Small intestine (tissue), 7 donors: Measurements from ENCODE around the gene HTRA2. TPM values are rescaled to one million over a fixed set of nuclear protein-coding genes. Genes with fewer than 3 reads are reported as not detected.

Source experiments
- DNase-seq, 2 donors: peaks; one replicate each; pipeline versions ENCODE4 v3.0.0 to v3.0.0-alpha.2; 2013
- FAIRE-seq: peaks from 2 replicates; lab custom pipeline; 2012; peaks lifted over from hg19 to GRCh38; lab: Jason Lieb, UNC
- H3K27ac ChIP-seq, 3 donors: one replicate each; pipeline ENCODE4 v1.5.1; 2013; ENCODE audit warnings: low read length in 2 of 3, mild to moderate bottlenecking in 2 of 3, control low read depth in 1 of 3, inconsistent platforms in 1 of 3, low read depth in 1 of 3, moderate library complexity in 1 of 3
- H3K27me3 ChIP-seq, 3 donors: one replicate each; pipeline ENCODE4 v1.6.1; 2013; ENCODE audit warnings: low read length in 3 of 3, inconsistent platforms in 1 of 3; ENCODE audit not compliant: control insufficient read depth in 3 of 3, insufficient read depth in 3 of 3
- H3K36me3 ChIP-seq, 3 donors: one replicate each; pipeline ENCODE4 v1.6.1; 2013; ENCODE audit warnings: low read length in 3 of 3, inconsistent platforms in 1 of 3, low read depth in 1 of 3, mild to moderate bottlenecking in 1 of 3, moderate library complexity in 1 of 3; ENCODE audit not compliant: control insufficient read depth in 3 of 3, insufficient read depth in 2 of 3
- H3K4me1 ChIP-seq, 3 donors: one replicate each; pipeline ENCODE4 v1.6.1; 2013; ENCODE audit warnings: low read length in 2 of 3, inconsistent platforms in 1 of 3, low read depth in 1 of 3, mild to moderate bottlenecking in 1 of 3, moderate library complexity in 1 of 3; ENCODE audit not compliant: control insufficient read depth in 3 of 3, insufficient read depth in 2 of 3
- H3K4me3 ChIP-seq, 3 donors: one replicate each; pipeline ENCODE4 v1.5.1; 2013; ENCODE audit warnings: low read length in 3 of 3, control low read depth in 1 of 3, inconsistent platforms in 1 of 3, low read depth in 1 of 3, mild to moderate bottlenecking in 1 of 3, moderate library complexity in 1 of 3
- H3K9me3 ChIP-seq, 2 donors: one replicate each; pipeline ENCODE4 v1.6.1; 2013; ENCODE audit warnings: low read depth in 1 of 2, low read length in 1 of 2; ENCODE audit not compliant: control insufficient read depth in 2 of 2, insufficient read depth in 1 of 2
- WGBS, 3 donors: extraction: QIAGEN DNeasy Blood & Tissue Kit; methylation state at CpG; one replicate each; pipeline ENCODE4 v1.1.7; 2013; 5-methylcytosine and 5-hydroxymethylcytosine counted together
- polyA plus RNA-seq, 4 donors: library from polyadenylated mRNA; stranded (reverse) in 3 of 4; unstranded in 1 of 4; fragments of 200-250 nt in 3 of 4; fragments of 120-200 nt in 1 of 4; gene quantifications; one replicate each; pipeline versions ENCODE4 v1.2.1 to v1.2.3, GENCODE V29; 2013
- donor health status: healthy with polysubstance abuse.
- donor health status: control.
- donor health status: control.
- donor health status: Bipolar disorder and iron deficiency.
- donor health status: healthy.

HTRA2 gene
- polyA plus RNA-seq, 4 donors: 20.4 to 42.3 (median 28.1) TPM

- DNase-seq (peak; percentile 72 to 84), FAIRE-seq (no peak)
- no peaks in the 10 kb centered on the region for H3K36me3 ChIP-seq
- H3K4me1 ChIP-seq: peaks cover 0 to 18% (median 3%) of the 10 kb centered on the region in 3 donors
- no peaks in the 10 kb centered on the region for H3K9me3 ChIP-seq
- peak overlapping the region; percentile 19 to 55 (median 42) for H3K4me3 ChIP-seq
- H3K27me3 ChIP-seq: peaks cover 0 to 58% (median 3%) of the 10 kb centered on the region in 3 donors
- H3K27ac ChIP-seq: no peak overlapping the region
- WGBS, 3 donors: 0 to 5% (median 4%) methylated on average over 70 to 85 of the region's 85 CpGs
Observed at GRCh38 chr2:74548900-74549826, 19.4 kb downstream of the HTRA2 start.

GRCh38 chr2:74550231-74550630 lies 20.5 kb downstream of the HTRA2 start:
- H3K9me3 ChIP-seq: no peaks in the 10 kb centered on the region
- 86 to 91% (median 89%) methylated on average over 7 of the region's 7 CpGs for WGBS, 3 donors
- no peak overlapping the region for H3K27ac ChIP-seq
- no peaks in the 10 kb centered on the region for H3K36me3 ChIP-seq
- peaks cover 0 to 22% (median 3%) of the 10 kb centered on the region in 3 donors for H3K4me1 ChIP-seq
- no peak for FAIRE-seq
- no peak for DNase-seq
- no peak overlapping the region for H3K4me3 ChIP-seq
- peaks cover 0 to 66% (median 3%) of the 10 kb centered on the region in 3 donors for H3K27me3 ChIP-seq

DNA sequence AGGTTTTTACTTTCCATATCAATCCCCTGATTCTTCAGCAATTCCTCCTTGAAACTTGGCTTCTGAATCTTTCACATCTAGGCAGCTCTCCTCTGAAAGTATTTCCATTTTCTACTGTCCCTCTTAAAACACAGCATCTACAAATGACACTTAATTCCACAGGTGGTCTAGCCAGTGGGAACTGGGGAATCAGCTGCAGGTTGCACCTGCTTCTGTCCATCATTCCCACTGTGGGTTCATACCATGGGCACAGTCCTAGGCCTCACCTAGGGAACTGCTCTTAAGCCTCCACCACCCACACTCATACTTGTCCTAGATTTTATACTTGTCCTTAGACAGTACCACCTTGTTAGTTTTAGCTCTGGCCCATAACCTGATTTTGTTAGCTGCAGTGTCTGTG lies 21.8 kb downstream of the HTRA2 start:
- H3K4me1 ChIP-seq: peaks cover 0 to 26% (median 3%) of the 10 kb centered on the region in 3 donors
- no peak overlapping the region for H3K4me3 ChIP-seq
- no peak overlapping the region for H3K27ac ChIP-seq
- H3K36me3 ChIP-seq: peaks cover 0 to 8% (median 0%) of the 10 kb centered on the region in 3 donors
- no peak for FAIRE-seq
- H3K27me3 ChIP-seq: peaks cover 0 to 77% (median 3%) of the 10 kb centered on the region in 3 donors
- H3K9me3 ChIP-seq: no peaks in the 10 kb centered on the region
- DNase-seq: no peak

DNA sequence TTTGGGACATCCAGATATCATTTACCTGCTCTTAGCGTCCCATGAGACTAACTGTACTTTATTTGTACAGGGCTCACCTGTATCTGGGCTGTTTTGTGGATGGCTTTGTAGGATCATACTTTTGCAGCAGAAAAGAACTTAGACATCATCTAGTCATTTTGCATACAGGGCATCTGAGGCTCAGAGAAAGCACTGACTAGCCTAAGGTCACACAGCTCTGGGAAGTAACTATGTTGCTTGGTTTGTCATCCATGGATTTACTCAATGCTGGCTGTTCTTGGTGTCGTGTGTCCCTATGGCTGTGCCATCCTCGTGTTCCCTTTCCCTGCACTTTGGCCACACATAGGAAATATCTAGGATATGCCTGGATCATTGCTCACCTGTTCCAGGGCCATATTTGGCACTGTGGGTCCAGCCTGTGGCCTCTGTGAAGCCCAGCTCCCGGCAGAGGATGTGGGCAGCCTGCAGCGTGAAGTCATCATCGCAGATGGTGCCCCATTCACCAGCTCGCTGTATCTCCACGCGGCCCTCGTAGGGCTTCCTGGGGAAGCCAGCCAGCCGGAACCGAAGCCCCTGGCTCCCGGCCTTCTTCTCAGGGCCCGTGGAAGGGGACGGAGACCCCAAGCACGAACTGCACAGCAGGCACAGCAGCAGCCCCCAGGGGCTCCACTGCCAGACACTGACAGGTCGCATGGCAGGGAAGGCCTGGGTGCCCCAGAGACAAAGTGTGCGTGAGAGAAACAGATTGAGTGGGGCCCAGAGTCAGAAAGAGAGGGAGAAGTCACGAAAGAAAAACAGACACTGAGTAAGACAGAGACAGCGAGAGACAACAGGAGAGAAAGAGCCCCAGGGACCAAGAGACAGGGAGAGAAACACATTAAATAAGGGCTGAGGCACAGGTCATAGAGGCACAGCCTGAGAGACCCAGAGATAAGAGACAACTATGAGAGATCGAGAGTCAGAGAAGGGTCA lies 22.5 kb downstream of the HTRA2 start:
- DNase-seq (no peak), FAIRE-seq (no peak)
- 80 to 84% (median 81%) methylated on average over 21 of the region's 21 CpGs for WGBS, 3 donors
- H3K27ac ChIP-seq: no peak overlapping the region
- H3K4me1 ChIP-seq: peaks cover 0 to 26% (median 3%) of the 10 kb centered on the region in 3 donors
- peaks cover 0 to 13% (median 0%) of the 10 kb centered on the region in 3 donors for H3K36me3 ChIP-seq
- no peaks in the 10 kb centered on the region for H3K9me3 ChIP-seq
- peaks cover 0 to 80% (median 3%) of the 10 kb centered on the region in 3 donors for H3K27me3 ChIP-seq
- no peak overlapping the region for H3K4me3 ChIP-seq

DNA sequence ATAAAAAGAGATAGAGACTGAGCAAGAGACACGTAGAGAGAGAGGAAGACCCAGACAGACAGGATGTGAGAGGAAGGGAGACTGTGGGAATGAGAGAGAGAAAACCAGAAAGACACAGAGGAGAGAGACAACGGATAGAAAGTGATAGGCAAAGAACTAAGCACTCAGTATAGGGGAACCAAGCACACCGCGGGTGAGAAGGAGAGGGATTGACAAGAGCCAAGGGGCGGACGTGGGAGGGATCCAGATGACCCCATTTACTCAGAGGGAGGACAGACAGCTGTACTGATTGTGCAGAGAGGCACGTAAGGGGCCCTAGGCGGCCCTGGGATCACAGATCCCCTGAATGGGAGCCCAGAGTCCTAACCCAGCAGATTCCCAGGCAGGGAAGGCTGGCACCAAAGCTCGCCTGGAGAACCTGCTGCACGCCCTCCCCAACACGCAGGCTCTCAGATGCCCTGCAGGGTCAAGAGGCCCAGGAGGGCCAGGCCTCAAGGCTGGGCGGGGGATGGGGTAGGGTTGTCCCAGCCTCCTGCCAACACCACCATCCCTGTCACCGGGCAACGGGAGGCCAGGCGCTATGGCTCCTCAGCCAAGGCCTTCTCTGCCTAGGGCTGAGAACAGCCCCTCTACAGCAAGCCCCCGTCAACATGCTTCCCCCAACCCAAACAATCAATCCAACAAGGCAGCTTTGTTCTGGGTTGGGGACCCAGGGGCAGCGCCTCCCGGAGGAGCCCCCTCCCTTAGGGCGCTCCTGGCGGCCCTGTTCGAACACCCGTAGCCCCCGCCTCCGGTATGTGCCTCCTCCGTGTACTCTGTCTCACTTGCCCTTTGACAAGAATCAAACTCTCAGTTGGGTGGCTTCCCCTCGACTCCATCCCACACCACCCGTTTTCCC lies 23.4 kb downstream of the HTRA2 start:
- DNase-seq: peak in 1 of 2 donors; percentile 28
- no peaks in the 10 kb centered on the region for H3K9me3 ChIP-seq
- H3K27ac ChIP-seq: peak overlapping the region in 1 of 3 donors; percentile 26
- peak overlapping the region in 1 of 3 donors; percentile 53 for H3K4me3 ChIP-seq
- peaks cover 0 to 82% (median 3%) of the 10 kb centered on the region in 3 donors for H3K27me3 ChIP-seq
- FAIRE-seq: no peak
- H3K36me3 ChIP-seq: peaks cover 0 to 13% (median 0%) of the 10 kb centered on the region in 3 donors
- H3K4me1 ChIP-seq: peaks cover 0 to 26% (median 3%) of the 10 kb centered on the region in 3 donors
- WGBS, 3 donors: 53 to 74% (median 67%) methylated on average over 24 to 27 of the region's 27 CpGs

GRCh38 chr2:74553892-74554819 lies 24.4 kb downstream of the HTRA2 start, which contains the start of the genes DOK1 and LOXL3:
DOK1 (plus strand) TSS chr2:74554720; CDS start chr2:74554755, 35 bp downstream.
LOXL3 (minus strand) TSS chr2:74553942; CDS start chr2:74552634, 1,308 bp downstream.
- Histone ChIP-seq H3K4me1 (peaks cover 0 to 20% (median 3%) of the 10 kb centered on the region in 3 donors), H3K36me3 (peaks cover 0 to 13% (median 0%) of the 10 kb centered on the region in 3 donors), H3K9me3 (no peaks in the 10 kb centered on the region), H3K27me3 (peaks cover 0 to 85% (median 3%) of the 10 kb centered on the region in 3 donors), H3K4me3 (peak within 1 kb of the TSS; percentile 53 to 71 (median 70)), H3K27ac (peak within 1 kb of the TSS; percentile 27 to 79 (median 56))
- 1% methylated on average over 50 to 73 of the region's 73 CpGs for WGBS, 3 donors
- DNase-seq (peak; percentile 79 to 86), FAIRE-seq (no peak)
